Keratinocyte (primary cell): ENCODE data around the gene TMEM52. TPM values are rescaled to one million over a fixed set of nuclear protein-coding genes. Genes with fewer than 3 reads are reported as not detected.

Experiments
- DNase-seq: peaks from one replicate; pipeline ENCODE4 v3.0.0-alpha.2; 2011; ENCODE audit warnings: low read depth, missing footprints, low spot score
- FAIRE-seq: peaks from 2 replicates; lab custom pipeline; 2011; peaks lifted over from hg19 to GRCh38; lab: Jason Lieb, UNC
- H2AFZ ChIP-seq: 2 replicates; pipeline ENCODE4 v1.6.0; 2012; ENCODE audit warnings: low read length, control low read depth, inconsistent platforms; ENCODE audit not compliant: control insufficient read depth
- H3K27ac ChIP-seq: 2 replicates; pipeline ENCODE4 v1.5.1; 2011; ENCODE audit warnings: low read length; ENCODE audit not compliant: control insufficient read depth, insufficient read depth
- H3K27me3 ChIP-seq: 3 replicates; pipeline ENCODE4 v1.6.0; 2011; ENCODE audit warnings: low read length; ENCODE audit not compliant: control insufficient read depth, insufficient read depth; ENCODE audit errors: extremely low read depth
- H3K36me3 ChIP-seq, 2 experiments: 2 replicates in 1 of 2; 3 replicates in 1 of 2; pipeline ENCODE4 v1.5.1; 2011; ENCODE audit warnings: low read length in 2 of 2, mild to moderate bottlenecking in 1 of 2; ENCODE audit not compliant: control insufficient read depth in 2 of 2, insufficient read depth in 2 of 2; ENCODE audit errors: extremely low read depth in 1 of 2
- H3K4me1 ChIP-seq: 3 replicates; pipeline ENCODE4 v1.5.1; 2011; ENCODE audit warnings: low read length; ENCODE audit not compliant: control insufficient read depth, insufficient read depth; ENCODE audit errors: extremely low read depth
- H3K4me2 ChIP-seq: 3 replicates; pipeline ENCODE4 v1.6.0; 2011; ENCODE audit warnings: low read depth, low read length; ENCODE audit not compliant: control insufficient read depth, insufficient read depth; ENCODE audit errors: extremely low read depth
- H3K4me3 ChIP-seq, 3 experiments: fragments of 200-600 bp in 1 of 3; sonication (generic) in 1 of 3; 2 replicates in 2 of 3; 3 replicates in 1 of 3; pipeline ENCODE4 v1.5.1; 2011 to 2016; ENCODE audit warnings: low read length in 3 of 3, mild to moderate bottlenecking in 3 of 3, control low read depth in 2 of 3, inconsistent platforms in 1 of 3, low read depth in 1 of 3, mixed read lengths in 1 of 3, mixed run types in 1 of 3, moderate library complexity in 1 of 3; ENCODE audit not compliant: control insufficient read depth in 2 of 3, insufficient read depth in 2 of 3; ENCODE audit errors: extremely low read depth in 1 of 3
- H3K79me2 ChIP-seq: 2 replicates; pipeline ENCODE4 v1.6.0; 2012; ENCODE audit warnings: low read length; ENCODE audit not compliant: control insufficient read depth, insufficient read depth
- H3K9ac ChIP-seq: 3 replicates; pipeline ENCODE4 v1.6.0; 2011; ENCODE audit warnings: low read length; ENCODE audit not compliant: control insufficient read depth, insufficient read depth; ENCODE audit errors: extremely low read depth
- H3K9me1 ChIP-seq: 3 replicates; pipeline ENCODE4 v1.6.0; 2011; ENCODE audit warnings: low read length; ENCODE audit not compliant: control insufficient read depth, insufficient read depth; ENCODE audit errors: extremely low read depth
- H3K9me3 ChIP-seq: 2 replicates; pipeline ENCODE4 v1.5.1; 2012; ENCODE audit warnings: low read depth, low read length; ENCODE audit not compliant: control insufficient read depth
- H4K20me1 ChIP-seq: 3 replicates; pipeline ENCODE4 v1.6.0; 2011; ENCODE audit warnings: low read length; ENCODE audit not compliant: control insufficient read depth, insufficient read depth; ENCODE audit errors: extremely low read depth
- CTCF ChIP-seq, 3 experiments: IDR thresholded peaks in 1 of 3; conservative IDR thresholded peaks in 1 of 3; optimal IDR thresholded peaks in 1 of 3; 2 replicates in 2 of 3; 3 replicates in 1 of 3; pipeline versions ENCODE3 to v1.5.1; 2011; ENCODE audit warnings: low read length in 3 of 3, mild to moderate bottlenecking in 3 of 3, moderate library complexity in 2 of 3, control low read depth in 1 of 3, inconsistent platforms in 1 of 3; ENCODE audit not compliant: insufficient read depth in 2 of 3; ENCODE audit errors: extremely low read depth in 1 of 3
- EZH2 ChIP-seq: IDR thresholded peaks from one replicate; pipeline ENCODE4 v1.6.1; 2012; ENCODE audit warnings: inconsistent platforms, mild to moderate bottlenecking, low read length, moderate library complexity
- dilution Hi-C: fragments of 300-500 bp; cut with MboI; formaldehyde crosslinking; loops from one replicate; pipeline ENCODE4 v1.7.0; 2020; ENCODE audit warnings: low sequenced_read_pairs; ENCODE audit not compliant: extremely low pct_ligation_motif_present
- polyA plus RNA-seq, 5 experiments: library from polyadenylated mRNA; depleted of rRNA in 3 of 5; stranded (reverse) in 3 of 5; stranded (forward) in 1 of 5; unstranded in 1 of 5; fragments of >200 nt; gene quantifications; 1 replicate in 1 of 5; 2 replicates in 3 of 5; 3 replicates in 1 of 5; pipeline versions ENCODE4 v1.2.1 to v1.2.3, GENCODE V29; 2011 to 2012; ENCODE audit warnings: missing spikeins in 2 of 5, low read depth in 1 of 5, low replicate concordance in 1 of 5

The TMEM52 gene
- polyA plus RNA-seq, 1 donor (not counting 4 experiments of a cell fraction or from before 2014, with no cell fraction given) = 0.10 TPM

DNA sequence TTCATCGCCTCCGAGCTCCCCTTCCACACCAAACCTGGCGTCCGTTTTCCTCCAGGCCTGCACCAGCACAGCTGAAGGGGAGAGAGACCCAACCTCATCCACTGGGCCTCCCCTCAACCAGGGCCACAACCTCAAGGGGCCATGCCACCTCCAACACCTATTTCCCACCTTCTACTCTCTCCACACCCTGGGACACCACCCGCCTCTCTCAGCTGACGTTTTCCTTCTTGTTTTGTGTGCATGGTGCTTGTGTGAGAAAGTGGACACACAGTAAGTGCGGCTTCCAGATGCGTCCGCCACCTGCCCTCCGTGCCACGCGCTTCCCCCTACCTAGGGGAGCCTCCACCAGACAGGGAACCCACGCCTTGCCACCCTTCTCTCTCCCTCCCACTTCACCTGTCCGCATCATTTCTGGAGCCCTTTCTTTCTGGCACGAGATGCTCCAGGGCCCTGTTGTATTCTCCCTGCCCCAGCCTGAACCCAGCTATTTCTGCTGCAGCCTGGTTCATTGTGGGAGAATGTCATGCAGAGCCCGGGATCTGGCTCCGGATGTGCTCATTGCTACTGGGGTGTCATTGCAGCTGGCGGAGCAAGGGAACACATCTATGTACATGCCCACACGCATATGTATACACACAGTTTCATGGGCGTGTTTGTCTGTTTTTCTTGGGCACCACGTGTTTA lies 26.9 kb downstream of the TMEM52 start:
- peak overlapping the region; percentile 60 to 71 (median 61) for H3K4me3 ChIP-seq
- H4K20me1 ChIP-seq = peaks cover 24% of the 10 kb centered on the region
- dilution Hi-C loops = no loop called here
- no peak for TF ChIP-seq CTCF (optimal IDR thresholded peaks at IDR 0.05 in 1 of 3, IDR thresholded peaks at IDR 0.05 in 1 of 3, conservative IDR thresholded peaks at IDR 0.05 in 1 of 3; ENCODE audit: extremely low read depth in 1 of 3, insufficient read depth in 2 of 3, low read length in 3 of 3)
- no peak for TF ChIP-seq EZH2
- H3K9ac ChIP-seq = peak overlapping the region; percentile 71
- H3K36me3 ChIP-seq = no peaks in the 10 kb centered on the region
- H3K79me2 ChIP-seq = peaks cover 35% of the 10 kb centered on the region
- H3K9me1 ChIP-seq = peaks cover 7% of the 10 kb centered on the region
- peak overlapping the region; percentile 80 for H2AFZ ChIP-seq
- H3K4me2 ChIP-seq = peak overlapping the region; percentile 83
- peaks cover 5% of the 10 kb centered on the region for H3K27me3 ChIP-seq
- H3K4me1 ChIP-seq = peaks cover 37% of the 10 kb centered on the region
- DNase-seq (no peak), FAIRE-seq (peak; percentile 78)
- peak overlapping the region; percentile 64 for H3K27ac ChIP-seq
- no peaks in the 10 kb centered on the region for H3K9me3 ChIP-seq

GRCh38 chr1:1891349-1892078 lies 27.6 kb downstream of the TMEM52 start:
- Histone ChIP-seq H4K20me1 (peaks cover 25% of the 10 kb centered on the region), H3K4me3 (peak overlapping the region; percentile 60 to 71 (median 61)), H3K79me2 (peaks cover 42% of the 10 kb centered on the region), H3K27ac (peak overlapping the region; percentile 64), H3K36me3 (no peaks in the 10 kb centered on the region), H3K9me1 (peaks cover 7% of the 10 kb centered on the region), H2AFZ (peak overlapping the region; percentile 80), H3K9me3 (no peaks in the 10 kb centered on the region), H3K9ac (peak overlapping the region; percentile 84), H3K4me2 (peak overlapping the region; percentile 83), H3K27me3 (peaks cover 5% of the 10 kb centered on the region), H3K4me1 (peaks cover 36% of the 10 kb centered on the region)
- DNase-seq (no peak), FAIRE-seq (no peak)
- TF ChIP-seq CTCF (optimal IDR thresholded peaks at IDR 0.05 in 1 of 3, IDR thresholded peaks at IDR 0.05 in 1 of 3, conservative IDR thresholded peaks at IDR 0.05 in 1 of 3; ENCODE audit: extremely low read depth in 1 of 3, insufficient read depth in 2 of 3, low read length in 3 of 3) (no peak), EZH2 (no peak)
- dilution Hi-C loops = no loop called here
